ENCODE measurements around the gene EHD1. TPM values are rescaled to one million over a fixed set of nuclear protein-coding genes. Genes with fewer than 3 reads are reported as not detected.

EHD1 gene
- total and polyA plus RNA-seq, 2 of the 4 experiments (the other 2 are of a cell fraction) = 107 to 209 TPM

DNA sequence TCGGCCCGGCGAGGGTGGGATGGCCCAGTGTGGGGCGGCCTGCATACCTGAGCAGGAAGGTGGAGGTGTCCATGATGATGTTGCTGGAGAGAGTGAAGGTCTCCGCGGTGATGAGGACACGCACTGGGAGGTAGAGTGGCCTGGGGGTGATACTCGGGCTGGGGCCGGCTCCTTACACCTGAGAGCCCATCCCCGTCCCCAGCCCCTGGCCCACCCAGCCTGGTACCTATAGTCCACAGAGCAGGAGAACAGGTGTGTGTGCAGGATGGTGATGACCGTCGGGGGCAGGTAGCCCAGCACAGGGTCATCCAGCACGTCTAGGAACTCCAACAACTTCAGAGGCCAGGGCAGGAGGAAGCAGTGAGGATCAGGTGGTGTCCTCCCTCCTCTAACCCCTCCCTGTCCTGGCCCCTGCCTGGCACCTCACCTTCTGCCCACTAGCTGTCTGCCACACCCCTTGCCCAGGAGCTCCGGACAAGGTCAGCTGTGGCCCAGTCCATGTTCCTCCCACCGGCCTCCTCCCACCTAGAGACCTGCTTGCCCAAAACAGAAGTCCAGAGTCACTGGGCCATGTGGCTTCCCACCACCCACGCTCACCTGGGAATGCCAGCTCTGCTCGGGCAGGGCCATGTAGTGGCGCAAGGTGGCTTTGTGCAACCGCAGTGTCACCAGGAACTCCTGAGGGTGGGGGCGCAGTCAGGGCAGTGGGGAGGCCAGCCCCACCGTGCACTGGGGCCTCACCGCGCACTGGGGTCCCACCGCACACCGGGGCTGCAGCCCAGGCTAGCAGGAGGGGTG is 27.3 kb upstream of the EHD1 start:
- Histone ChIP-seq H2BK120ac (ENCODE audit: low read depth, low read length) (no peak overlapping the region), H2BK5ac (ENCODE audit: low read depth, low read length, poor library complexity, severe bottlenecking) (no peak overlapping the region), H3K9me3 (ENCODE audit: control insufficient read depth, insufficient read depth, low read length) (no peaks in the 10 kb centered on the region), H3K4me2 (ENCODE audit: low read depth, low read length) (no peak overlapping the region), H4K20me1 (ENCODE audit: insufficient read depth, low read length) (no peaks in the 10 kb centered on the region), H3K4ac (ENCODE audit: low read depth, low read length) (no peak overlapping the region), H3K18ac (ENCODE audit: low read depth, low read length) (no peak overlapping the region), H3K23ac (ENCODE audit: low read depth, low read length) (no peak overlapping the region), H2BK15ac (ENCODE audit: low read depth, low read length) (no peak overlapping the region), H2AK9ac (replicated peaks; ENCODE audit: low read depth, low read length, poor library complexity) (no peak overlapping the region), H4K8ac (ENCODE audit: low read depth in 2 of 2, low read length in 2 of 2) (no peak overlapping the region), H3K27ac (ENCODE audit: insufficient read depth, low read length) (no peak overlapping the region), H3K4me3 (ENCODE audit: insufficient read depth, low read depth, low read length) (no peak overlapping the region), H2AK5ac (ENCODE audit: low read depth, low read length) (no peak overlapping the region), H3K4me1 (ENCODE audit: control insufficient read depth, insufficient read depth, low read length) (no peaks in the 10 kb centered on the region), H3K79me1 (ENCODE audit: low read depth in 1 of 2, low read length in 2 of 2) (no peaks in the 10 kb centered on the region), H3K9me1 (ENCODE audit: insufficient read depth, low read length) (no peaks in the 10 kb centered on the region), H3K9ac (ENCODE audit: low read depth, low read length) (no peak overlapping the region), H3K14ac (replicated peaks; ENCODE audit: low read depth, low read length) (no peak overlapping the region), H3K56ac (ENCODE audit: extremely low read depth, insufficient read depth, low read length) (no peak overlapping the region), H4K5ac (ENCODE audit: low read depth, low read length) (no peak overlapping the region), H3K36me3 (ENCODE audit: control insufficient read depth, insufficient read depth, low read length) (peaks cover 74% of the 10 kb centered on the region), H4K91ac (ENCODE audit: insufficient read depth, low read depth, low read length) (no peak overlapping the region), H3K27me3 (ENCODE audit: control insufficient read depth, insufficient read depth, low read length) (no peaks in the 10 kb centered on the region), H2AFZ (replicated peaks; ENCODE audit: low read length, poor library complexity) (no peak overlapping the region), H2BK20ac (ENCODE audit: low read depth, low read length) (no peak overlapping the region)
- no peak for DNase-seq
- in situ Hi-C loops (cut with MboI; ENCODE audit: low sequenced_read_pairs) = no loop called here
- dilution Hi-C loops (cut with HindIII; ENCODE audit: low sequenced_read_pairs, unreplicated experiment) = no loop called here
- 96% methylated on average over 8 of the region's 25 CpGs; no CpG with 5 or more reads in 1 of the 2 experiments for WGBS, 2 experiments (ENCODE audit: extremely low coverage in 2 of 2, insufficient read length in 1 of 2)
- POLR2A ChIA-PET (ENCODE audit: unreplicated experiment) = no interaction called here
- BruUV-seq (replicated peaks) = no TSS peak
- intact Hi-C loops (cut with micrococcal nuclease) = no loop called here
- TF ChIP-seq MAFK (IDR thresholded peaks at IDR 0.05; ENCODE audit: low read depth, low read length) (no peak), POLR2A (IDR thresholded peaks at IDR 0.05; ENCODE audit: low read depth, low read length) (no peak), CHD1 (IDR thresholded peaks at IDR 0.05; ENCODE audit: low read depth, low read length) (no peak), FOS (IDR thresholded peaks at IDR 0.05; ENCODE audit: low read depth, low read length) (no peak), BHLHE40 (IDR thresholded peaks at IDR 0.05; ENCODE audit: low read depth, low read length) (no peak), SMC3 (IDR thresholded peaks at IDR 0.05; ENCODE audit: low read depth, low read length) (no peak), RCOR1 (IDR thresholded peaks at IDR 0.05; ENCODE audit: insufficient replicate concordance, low read length) (no peak)
- TF ChIP-seq, protein P1, sequence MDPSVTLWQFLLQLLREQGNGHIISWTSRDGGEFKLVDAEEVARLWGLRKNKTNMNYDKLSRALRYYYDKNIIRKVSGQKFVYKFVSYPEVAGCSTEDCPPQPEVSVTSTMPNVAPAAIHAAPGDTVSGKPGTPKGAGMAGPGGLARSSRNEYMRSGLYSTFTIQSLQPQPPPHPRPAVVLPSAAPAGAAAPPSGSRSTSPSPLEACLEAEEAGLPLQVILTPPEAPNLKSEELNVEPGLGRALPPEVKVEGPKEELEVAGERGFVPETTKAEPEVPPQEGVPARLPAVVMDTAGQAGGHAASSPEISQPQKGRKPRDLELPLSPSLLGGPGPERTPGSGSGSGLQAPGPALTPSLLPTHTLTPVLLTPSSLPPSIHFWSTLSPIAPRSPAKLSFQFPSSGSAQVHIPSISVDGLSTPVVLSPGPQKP (IDR thresholded peaks at IDR 0.05; ENCODE audit: borderline replicate concordance, low read depth, low read length) = no peak
- TF ChIP-seq, protein P2, sequence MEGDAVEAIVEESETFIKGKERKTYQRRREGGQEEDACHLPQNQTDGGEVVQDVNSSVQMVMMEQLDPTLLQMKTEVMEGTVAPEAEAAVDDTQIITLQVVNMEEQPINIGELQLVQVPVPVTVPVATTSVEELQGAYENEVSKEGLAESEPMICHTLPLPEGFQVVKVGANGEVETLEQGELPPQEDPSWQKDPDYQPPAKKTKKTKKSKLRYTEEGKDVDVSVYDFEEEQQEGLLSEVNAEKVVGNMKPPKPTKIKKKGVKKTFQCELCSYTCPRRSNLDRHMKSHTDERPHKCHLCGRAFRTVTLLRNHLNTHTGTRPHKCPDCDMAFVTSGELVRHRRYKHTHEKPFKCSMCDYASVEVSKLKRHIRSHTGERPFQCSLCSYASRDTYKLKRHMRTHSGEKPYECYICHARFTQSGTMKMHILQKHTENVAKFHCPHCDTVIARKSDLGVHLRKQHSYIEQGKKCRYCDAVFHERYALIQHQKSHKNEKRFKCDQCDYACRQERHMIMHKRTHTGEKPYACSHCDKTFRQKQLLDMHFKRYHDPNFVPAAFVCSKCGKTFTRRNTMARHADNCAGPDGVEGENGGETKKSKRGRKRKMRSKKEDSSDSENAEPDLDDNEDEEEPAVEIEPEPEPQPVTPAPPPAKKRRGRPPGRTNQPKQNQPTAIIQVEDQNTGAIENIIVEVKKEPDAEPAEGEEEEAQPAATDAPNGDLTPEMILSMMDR (conservative IDR thresholded peaks at IDR 0.05; ENCODE audit: low read depth, low read length) = no peak
- ATAC-seq (ENCODE audit: low read depth) = no peak
- CTCF ChIA-PET = no interaction called here

Data from IMR-90 (cell line).